H1 (cell line): ENCODE data around the gene STARD3NL. TPM values are rescaled to one million over a fixed set of nuclear protein-coding genes. Genes with fewer than 3 reads are reported as not detected.

ENCODE experiments used
- E2F6 ChIP-seq: IDR thresholded peaks from 2 replicates; pipeline ENCODE4 v1.6.1; 2012; ENCODE audit warnings: inconsistent platforms
- PHF8 ChIP-seq: fragments of 200-600 bp; sonication (generic); conservative IDR thresholded peaks from 2 replicates; pipeline ENCODE4 v1.7.1; 2012; ENCODE audit warnings: low read depth, mild to moderate bottlenecking, inconsistent platforms, low read length, moderate library complexity
- POLR2A ChIP-seq, 2 experiments: IDR thresholded peaks; 1 replicate in 1 of 2; 2 replicates in 1 of 2; pipeline ENCODE4 v1.6.1; 2011; ENCODE audit warnings: low read depth in 2 of 2, low read length in 2 of 2, mild to moderate bottlenecking in 2 of 2; ENCODE audit errors: control extremely low read depth in 1 of 2
- RBBP5 ChIP-seq: IDR thresholded peaks from 2 replicates; pipeline ENCODE4 v1.7.1; 2012; ENCODE audit warnings: low read depth, mild to moderate bottlenecking, inconsistent platforms, low read length, moderate library complexity, borderline replicate concordance
- SP2 ChIP-seq: IDR thresholded peaks from 2 replicates; pipeline ENCODE4 v1.6.1; 2012; ENCODE audit warnings: mild to moderate bottlenecking, low read length, inconsistent platforms
- polyA plus RNA-seq, 7 experiments: library from polyadenylated mRNA; depleted of rRNA in 3 of 7; stranded (reverse) in 5 of 7; unstranded in 2 of 7; fragments of >200 nt in 5 of 7; fragments of 200-250 nt in 2 of 7; gene quantifications; 1 replicate in 5 of 7; 2 replicates in 1 of 7; 4 replicates in 1 of 7; pipeline versions ENCODE4 v1.2.1 to v1.2.3, GENCODE V29; 2011 to 2013; ENCODE audit warnings: missing spikeins in 2 of 7, mixed read lengths in 2 of 7
- total RNA-seq: library from RNA; stranded (reverse); fragmentation: NEBNext Ultra II Directional; extraction: Animal tissue kit (Norgen Biotek cat#: 25700); gene quantifications from 2 replicates; pipeline ENCODE4 v1.2.1, GENCODE V29; 2021

Gene STARD3NL
- total and polyA plus RNA-seq, 2 of the 8 experiments (the other 6 are each of a cell fraction or from before 2014, with no cell fraction given) = 27.1 to 40.5 TPM

GRCh38 chr7:38178004-38178694, at the start of gene STARD3NL (continued):
- 0 out of 2 replicates have a peak, but pooled peaks have one; percentile 61 for TF ChIP-seq RBBP5
- peak; percentile 81 for TF ChIP-seq SP2
- TF ChIP-seq POLR2A (IDR thresholded peaks at IDR 0.05; ENCODE audit: control extremely low read depth in 1 of 2, low read depth in 2 of 2, low read length in 2 of 2) = peak; percentile 82 to 85; a peak in 2 of 3 replicates
- peak; percentile 98 for TF ChIP-seq E2F6
- TF ChIP-seq PHF8 = peak; percentile 54
